ENCODE results near the gene AHI1. TPM values are rescaled to one million over a fixed set of nuclear protein-coding genes. Genes with fewer than 3 reads are reported as not detected.

Gene AHI1
- total and polyA plus RNA-seq, 11 donors, result 5.7 to 17.1 (median 10.3) TPM

DNA sequence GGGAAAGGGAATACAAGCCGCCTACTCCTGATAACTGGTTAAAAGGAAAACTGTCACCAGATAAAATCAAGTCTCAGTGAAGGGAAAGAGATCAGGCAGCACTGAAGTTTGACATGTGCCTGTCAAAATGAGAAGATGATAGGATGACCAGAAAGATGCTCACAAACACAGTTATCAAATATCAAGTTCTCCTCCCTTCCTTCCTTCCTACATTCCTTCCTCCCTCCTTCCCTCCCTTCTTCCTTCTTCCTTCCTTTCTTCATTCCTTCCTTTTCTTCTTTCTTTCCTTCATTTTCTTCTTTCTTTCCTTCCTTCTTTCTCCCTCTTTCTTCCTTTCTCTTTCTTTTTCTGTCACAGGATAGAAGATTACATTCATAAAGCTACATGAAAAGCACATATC lies 261.2 kb downstream of the AHI1 start:
- peaks cover 0 to 4% (median 0%) of the 10 kb centered on the region in 9 donors for H3K27me3 ChIP-seq
- H3K27ac ChIP-seq, result no peak overlapping the region
- H3K9me3 ChIP-seq, result no peaks in the 10 kb centered on the region
- TF ChIP-seq POLR2A (IDR thresholded peaks at IDR 0.05), result no peak
- TF ChIP-seq, protein P1, sequence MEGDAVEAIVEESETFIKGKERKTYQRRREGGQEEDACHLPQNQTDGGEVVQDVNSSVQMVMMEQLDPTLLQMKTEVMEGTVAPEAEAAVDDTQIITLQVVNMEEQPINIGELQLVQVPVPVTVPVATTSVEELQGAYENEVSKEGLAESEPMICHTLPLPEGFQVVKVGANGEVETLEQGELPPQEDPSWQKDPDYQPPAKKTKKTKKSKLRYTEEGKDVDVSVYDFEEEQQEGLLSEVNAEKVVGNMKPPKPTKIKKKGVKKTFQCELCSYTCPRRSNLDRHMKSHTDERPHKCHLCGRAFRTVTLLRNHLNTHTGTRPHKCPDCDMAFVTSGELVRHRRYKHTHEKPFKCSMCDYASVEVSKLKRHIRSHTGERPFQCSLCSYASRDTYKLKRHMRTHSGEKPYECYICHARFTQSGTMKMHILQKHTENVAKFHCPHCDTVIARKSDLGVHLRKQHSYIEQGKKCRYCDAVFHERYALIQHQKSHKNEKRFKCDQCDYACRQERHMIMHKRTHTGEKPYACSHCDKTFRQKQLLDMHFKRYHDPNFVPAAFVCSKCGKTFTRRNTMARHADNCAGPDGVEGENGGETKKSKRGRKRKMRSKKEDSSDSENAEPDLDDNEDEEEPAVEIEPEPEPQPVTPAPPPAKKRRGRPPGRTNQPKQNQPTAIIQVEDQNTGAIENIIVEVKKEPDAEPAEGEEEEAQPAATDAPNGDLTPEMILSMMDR (IDR thresholded peaks at IDR 0.05), result no peak
- no peak overlapping the region for H3K4me3 ChIP-seq
- ATAC-seq (no peak), DNase-seq (no peak)
- no peaks in the 10 kb centered on the region for H3K36me3 ChIP-seq
- 82 to 88% (median 85%) methylated on average over 1 of the region's 1 CpG for WGBS, 4 donors
- intact Hi-C loops (cut with DNase I), result no loop called here
- peaks cover 0 to 4% (median 0%) of the 10 kb centered on the region in 12 donors for H3K4me1 ChIP-seq

- H3K4me3 ChIP-seq, result no peak overlapping the region
- no peaks in the 10 kb centered on the region for H3K9me3 ChIP-seq
- no peak for ATAC-seq
- WGBS, 4 donors, result 75 to 91% (median 80%) methylated on average over 5 of the region's 5 CpGs
- H3K27ac ChIP-seq, result no peak overlapping the region
- peaks cover 0 to 9% (median 0%) of the 10 kb centered on the region in 12 donors for H3K4me1 ChIP-seq
- no peak for DNase-seq
- TF ChIP-seq, protein P1 (IDR thresholded peaks at IDR 0.05), result no peak
- no peak for TF ChIP-seq POLR2A (IDR thresholded peaks at IDR 0.05)
- intact Hi-C loops (cut with DNase I), result no loop called here
- no peaks in the 10 kb centered on the region for H3K36me3 ChIP-seq
- peaks cover 0 to 4% (median 0%) of the 10 kb centered on the region in 9 donors for H3K27me3 ChIP-seq
Observed at GRCh38 chr6:135235716-135236115, 261.8 kb downstream of the AHI1 start.

GRCh38 chr6:135234492-135234780 lies 263.1 kb downstream of the AHI1 start:
- peaks cover 0 to 9% (median 0%) of the 10 kb centered on the region in 12 donors for H3K4me1 ChIP-seq
- TF ChIP-seq, protein P1 (IDR thresholded peaks at IDR 0.05), result no peak
- TF ChIP-seq POLR2A (IDR thresholded peaks at IDR 0.05), result no peak
- no peak overlapping the region for H3K27ac ChIP-seq
- H3K36me3 ChIP-seq, result no peaks in the 10 kb centered on the region
- intact Hi-C loops (cut with DNase I), result no loop called here
- H3K9me3 ChIP-seq, result no peaks in the 10 kb centered on the region
- 43 to 66% (median 57%) methylated on average over 1 of the region's 1 CpG for WGBS, 4 donors
- no peak for DNase-seq
- H3K27me3 ChIP-seq, result peaks cover 0 to 4% (median 0%) of the 10 kb centered on the region in 9 donors
- no peak overlapping the region for H3K4me3 ChIP-seq
- no peak for ATAC-seq

- TF ChIP-seq, protein P1 (IDR thresholded peaks at IDR 0.05), result no peak
- TF ChIP-seq POLR2A (IDR thresholded peaks at IDR 0.05), result no peak
- Histone ChIP-seq H3K36me3 (no peaks in the 10 kb centered on the region), H3K9me3 (no peaks in the 10 kb centered on the region), H3K4me1 (peaks cover 0 to 9% (median 0%) of the 10 kb centered on the region in 12 donors), H3K27me3 (peaks cover 0 to 3% (median 0%) of the 10 kb centered on the region in 9 donors), H3K27ac (no peak overlapping the region), H3K4me3 (no peak overlapping the region)
- ATAC-seq, result no peak
- intact Hi-C loops (cut with DNase I), result no loop called here
- no peak for DNase-seq
- WGBS, 4 donors, result 64 to 74% (median 68%) methylated on average over 3 to 5 of the region's 5 CpGs
Observed at GRCh38 chr6:135233686-135234491, 263.7 kb downstream of the AHI1 start.

Small RNA genes within 50 kb of the gene (microRNA-seq; reads per million reads assigned to microRNA genes)
- gene MIR548A2, result 0 reads per million in 4 donors

Measured in heart left ventricle (tissue), 16 donors.